ENCODE results near the gene TNFRSF6B.

The TNFRSF6B gene

DNA sequence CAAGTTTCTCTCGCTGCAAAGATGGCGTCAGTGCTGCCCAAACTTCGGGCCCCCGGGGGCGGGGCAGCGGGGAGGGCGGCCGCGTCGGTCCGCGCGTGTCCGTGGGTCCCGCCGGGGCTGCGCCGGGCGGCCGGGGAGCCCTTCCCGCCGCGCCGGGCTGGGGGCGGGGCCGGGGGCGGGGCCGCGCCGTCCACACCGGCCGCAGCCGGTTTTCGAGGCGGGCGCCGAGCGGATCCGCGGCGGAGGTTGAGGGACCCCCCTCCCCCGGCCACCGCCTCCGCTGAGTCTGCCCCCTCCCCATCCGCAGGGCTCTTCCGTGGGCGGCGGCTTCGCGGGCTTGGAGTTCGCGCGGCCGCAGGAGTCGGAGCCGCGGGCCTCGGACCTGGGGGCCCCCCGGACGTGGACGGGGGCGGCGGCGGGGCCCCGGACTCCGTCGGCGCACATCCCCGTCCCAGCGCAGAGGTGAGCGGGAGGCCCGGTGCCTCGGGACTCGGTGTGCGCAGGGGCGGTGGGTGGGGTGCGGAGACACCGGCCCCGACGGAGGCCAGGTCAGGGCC, 43.7 kb downstream of the TNFRSF6B start:
- peak; percentile 48 to 51 for DNase-seq

DNA sequence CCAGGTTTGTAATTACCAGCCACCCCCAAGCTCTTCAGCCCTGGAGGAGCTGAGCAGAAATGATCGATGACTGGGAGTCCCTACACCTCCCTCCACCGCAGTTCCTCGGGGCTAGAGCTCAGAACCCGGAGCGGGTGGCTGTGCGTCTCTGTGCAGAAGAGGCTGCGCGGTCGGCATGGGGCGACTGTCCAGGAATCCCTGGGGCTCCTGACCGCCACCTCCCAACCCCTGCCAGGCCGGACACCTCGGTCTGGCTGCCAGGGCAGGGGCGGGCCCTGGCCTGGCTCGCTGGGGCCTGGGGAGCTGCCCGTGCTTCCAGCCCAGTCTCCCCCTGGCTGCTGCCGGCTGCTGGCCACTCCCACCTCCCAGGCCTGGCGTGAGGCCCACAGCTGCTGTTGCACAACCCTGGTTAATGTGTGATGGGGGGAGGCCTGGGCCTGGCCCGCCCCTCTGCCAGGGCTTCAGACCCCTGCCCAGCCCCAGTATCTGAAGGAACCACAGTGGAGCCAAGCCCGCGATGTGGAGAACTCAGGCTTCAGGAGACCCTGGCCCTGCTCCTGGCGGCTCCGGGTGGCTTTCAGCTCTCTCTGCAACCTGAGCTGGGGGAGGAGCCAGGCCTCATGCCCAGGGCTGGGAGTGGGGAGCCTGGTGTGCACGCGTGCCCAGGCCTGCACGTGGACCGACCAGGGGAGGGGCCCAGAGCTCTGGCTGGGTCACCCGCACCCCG, 44.3 kb downstream of the TNFRSF6B start:
- DNase-seq: peak in 1 of 2 donors; percentile 45

- DNase-seq: no peak
Observed at GRCh38 chr20:63741354-63741675, 44.9 kb downstream of the TNFRSF6B start.

DNA sequence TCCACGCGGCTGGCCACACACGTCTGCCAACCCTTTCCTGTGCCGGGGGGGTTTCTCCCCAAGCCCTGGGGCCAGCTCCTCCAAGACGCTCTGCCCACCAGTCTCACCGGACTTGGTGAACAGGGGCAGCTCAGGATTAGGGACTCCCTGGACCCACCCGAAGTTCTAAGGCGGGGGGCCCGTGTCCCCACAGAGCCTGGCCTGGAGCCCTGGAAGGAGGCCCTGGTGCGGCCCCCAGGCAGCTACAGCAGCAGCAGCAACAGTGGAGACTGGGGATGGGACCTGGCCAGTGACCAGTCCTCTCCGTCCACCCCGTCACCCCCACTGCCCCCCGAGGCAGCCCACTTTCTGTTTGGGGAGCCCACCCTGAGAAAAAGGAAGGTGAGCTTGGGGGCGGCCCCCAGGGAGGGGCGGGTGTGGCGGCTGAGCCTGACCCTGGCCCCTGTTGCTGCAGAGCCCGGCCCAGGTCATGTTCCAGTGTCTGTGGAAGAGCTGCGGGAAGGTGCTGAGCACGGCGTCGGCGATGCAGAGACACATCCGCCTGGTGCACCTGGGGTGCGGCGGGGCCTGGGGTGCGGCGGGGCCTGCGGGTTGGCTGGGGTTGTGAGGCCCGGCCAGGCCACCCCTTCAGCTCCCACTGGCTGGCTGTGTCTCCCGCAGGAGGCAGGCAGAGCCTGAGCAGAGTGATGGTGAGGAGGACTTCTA, 45.4 kb downstream of the TNFRSF6B start:
- DNase-seq: no peak

DNA sequence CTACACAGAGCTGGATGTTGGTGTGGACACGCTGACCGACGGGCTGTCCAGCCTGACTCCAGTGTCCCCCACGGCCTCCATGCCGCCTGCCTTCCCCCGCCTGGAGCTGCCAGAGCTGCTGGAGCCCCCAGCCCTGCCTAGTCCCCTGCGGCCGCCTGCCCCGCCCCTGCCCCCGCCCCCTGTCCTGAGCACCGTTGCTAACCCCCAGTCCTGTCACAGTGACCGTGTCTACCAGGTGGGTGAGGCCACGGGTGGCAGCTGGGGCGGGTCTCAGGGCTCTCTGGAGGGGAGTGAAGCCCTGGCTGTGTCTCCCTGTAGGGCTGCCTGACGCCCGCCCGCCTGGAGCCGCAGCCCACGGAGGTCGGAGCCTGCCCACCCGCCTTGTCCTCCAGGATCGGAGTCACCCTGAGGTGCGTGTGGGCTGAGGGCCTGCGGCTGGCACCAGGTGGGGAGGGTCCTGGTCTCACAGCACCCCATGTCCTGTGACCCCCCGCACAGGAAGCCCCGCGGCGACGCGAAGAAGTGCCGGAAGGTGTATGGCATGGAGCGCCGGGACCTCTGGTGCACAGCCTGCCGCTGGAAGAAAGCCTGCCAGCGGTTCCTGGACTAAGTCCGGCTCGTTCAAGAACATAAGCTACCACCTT, 46.1 kb downstream of the TNFRSF6B start:
- DNase-seq: no peak

DNA sequence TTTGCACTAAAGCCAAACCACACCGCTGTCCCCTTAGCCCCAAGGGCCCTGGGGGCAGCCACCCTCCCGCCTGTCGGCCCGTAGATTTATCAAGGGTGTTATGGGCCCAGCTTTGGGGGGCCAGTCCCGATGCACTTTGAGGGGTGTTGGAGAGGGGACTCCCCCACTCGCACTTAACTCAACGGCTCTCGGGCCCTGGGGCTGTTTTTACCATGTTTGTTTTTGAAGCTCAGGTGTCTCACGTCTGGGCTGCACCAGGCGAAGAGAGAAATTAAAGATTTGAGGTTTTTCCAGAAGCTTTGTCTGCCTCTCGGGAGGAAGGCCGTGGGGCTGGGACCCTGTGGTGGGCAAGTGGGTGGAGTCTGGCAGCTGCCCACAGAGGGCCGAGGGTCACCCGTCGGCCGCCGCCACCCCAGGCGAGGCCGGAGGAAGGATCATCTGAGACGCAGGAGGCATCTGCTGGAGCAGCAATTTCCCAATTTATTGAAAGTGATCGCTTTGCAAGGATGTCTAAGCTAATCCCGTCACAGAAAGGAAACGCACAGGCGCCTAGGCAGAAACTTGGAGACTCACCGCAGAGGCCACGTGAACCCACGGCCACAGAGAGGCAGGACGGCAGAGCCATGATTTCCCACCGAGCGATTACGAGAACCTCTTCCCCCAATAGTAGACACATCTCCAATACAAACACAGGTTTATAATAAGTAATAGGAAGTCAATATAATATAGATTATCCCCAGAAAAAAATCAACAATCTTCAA, 46.9 kb downstream of the TNFRSF6B start:
- DNase-seq: no peak

- DNase-seq: no peak
Observed at GRCh38 chr20:63744158-63744557, 47.7 kb downstream of the TNFRSF6B start.

- DNase-seq: no peak
Observed at GRCh38 chr20:63744574-63745423, 48.3 kb downstream of the TNFRSF6B start.

GRCh38 chr20:63745424-63745805, 49.0 kb downstream of the TNFRSF6B start:
- DNase-seq: no peak

DNA sequence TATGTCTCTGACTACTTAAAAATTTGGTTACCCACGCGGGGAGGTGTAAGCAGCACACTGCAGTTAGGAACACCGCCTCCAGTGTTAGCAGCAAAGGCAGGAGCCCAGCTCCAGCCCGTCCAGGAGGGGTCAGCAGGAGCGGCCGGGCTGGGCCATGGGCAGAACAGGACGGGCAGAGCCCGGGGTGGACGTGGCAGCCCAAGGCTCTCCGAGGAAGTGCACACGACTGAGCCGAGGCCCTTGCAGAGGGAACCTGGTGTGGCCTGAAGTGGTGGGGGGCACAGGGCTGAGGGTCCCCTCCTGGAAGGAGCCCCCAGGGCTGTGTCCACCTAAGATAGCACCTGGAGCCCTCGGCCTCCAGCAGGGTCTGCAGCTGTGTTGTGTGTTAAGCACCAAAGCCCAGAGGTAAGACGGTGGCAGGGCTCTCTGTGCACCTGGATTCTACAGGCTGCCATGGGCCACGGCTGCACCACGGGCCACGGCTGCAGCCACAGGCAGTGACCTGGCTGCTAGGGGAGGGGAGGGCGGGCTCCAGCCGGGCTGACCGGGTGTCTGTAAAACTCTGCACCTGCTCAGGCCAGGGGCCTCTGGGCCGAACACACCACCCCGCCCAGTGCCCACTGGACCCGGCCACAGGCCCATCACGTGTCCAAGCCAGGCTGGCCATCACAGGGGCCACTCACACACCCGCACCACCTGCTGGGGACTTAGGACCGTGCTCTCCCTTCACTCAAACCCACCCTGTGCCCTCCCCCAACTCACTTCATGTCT, 49.7 kb downstream of the TNFRSF6B start:
- DNase-seq: no peak

GRCh38 chr20:63746751-63747315, 50.4 kb downstream of the TNFRSF6B start:
- DNase-seq: no peak

DNA sequence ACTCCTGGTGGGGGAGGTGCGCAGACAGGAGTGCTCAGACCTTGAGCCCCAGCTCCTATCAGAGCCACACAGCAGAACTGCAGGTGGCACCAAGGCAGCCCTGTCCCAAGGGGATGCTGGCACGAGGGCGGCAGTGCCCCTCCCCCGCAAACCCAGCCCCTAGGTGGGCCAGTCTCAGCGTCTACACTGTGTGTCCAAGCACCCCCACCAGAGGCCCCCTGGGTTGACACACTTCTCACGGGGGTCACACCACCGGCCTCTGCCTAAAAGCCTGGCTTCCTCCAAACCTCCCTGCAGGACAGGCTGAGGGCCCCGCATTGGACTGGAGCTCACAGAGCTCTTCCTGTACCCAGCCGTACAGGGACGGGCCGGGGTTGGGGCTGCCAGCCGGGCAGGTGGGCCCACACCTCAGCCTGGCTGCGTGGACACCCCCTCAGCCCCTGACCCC, 51.2 kb downstream of the TNFRSF6B start:
- DNase-seq: no peak

Data from stimulated activated CD4-positive, alpha-beta T cell treated with anti-CD3 and anti-CD28 coated beads, Interleukin-2, amount 100 ng/mL, for 24 hours (primary cell).